Breast epithelium (tissue), 4 donors: ENCODE data around the gene ABCA8. TPM values are rescaled to one million over a fixed set of nuclear protein-coding genes. Genes with fewer than 3 reads are reported as not detected.
"Not testable (repeated sequence)": the region's sequence is repeated elsewhere in the genome, so short reads cannot be mapped to it uniquely, and the experiment has no call there.

ENCODE experiments used
- DNase-seq, 2 donors: peaks; one replicate each; pipeline ENCODE4 v3.0.0-alpha.2; 2019; ENCODE audit warnings: low spot score in 2 of 2
- H3K27ac ChIP-seq, 2 donors: fragments of 200-600 bp; sonication (generic) in 1 of 2; one replicate each; pipeline ENCODE4 v1.5.1; 2016 to 2019; ENCODE audit warnings: mild to moderate bottlenecking in 1 of 2
- H3K27me3 ChIP-seq, 2 donors: fragments of 200-600 bp; sonication (generic) in 1 of 2; one replicate each; pipeline versions ENCODE4 v1.5.1 to v1.6.0; 2017 to 2019; ENCODE audit warnings: control low read depth in 1 of 2, mild to moderate bottlenecking in 1 of 2
- H3K36me3 ChIP-seq: fragments of 200-600 bp; one replicate; pipeline ENCODE4 v1.5.1; 2019
- H3K4me1 ChIP-seq, 2 donors: fragments of 200-600 bp; sonication (generic); one replicate each; pipeline ENCODE4 v1.5.1; 2016 to 2019; ENCODE audit warnings: control low read depth in 1 of 2
- H3K4me3 ChIP-seq, 3 donors: fragments of 200-600 bp; sonication (generic); 1 replicate in 2 of 3; 2 replicates in 1 of 3; pipeline ENCODE4 v1.5.1; 2016 to 2019; ENCODE audit warnings: mild to moderate bottlenecking in 3 of 3, moderate library complexity in 2 of 3
- H3K9me3 ChIP-seq, 2 donors: fragments of 200-600 bp; sonication (generic) in 1 of 2; one replicate each; pipeline ENCODE4 v1.5.1; 2016 to 2019; ENCODE audit warnings: control low read depth in 1 of 2
- CTCF ChIP-seq, 3 donors: fragments of 450-650 bp; IDR thresholded peaks; one replicate each; pipeline ENCODE4 v1.5.1; 2016 to 2017; ENCODE audit warnings: antibody characterized with exemption in 3 of 3, mild to moderate bottlenecking in 3 of 3, moderate library complexity in 3 of 3
- POLR2A ChIP-seq: fragments of 450-650 bp; IDR thresholded peaks from one replicate; pipeline ENCODE4 v1.6.1; 2016; ENCODE audit warnings: antibody characterized with exemption, mild to moderate bottlenecking, moderate library complexity
- POLR2AphosphoS5 ChIP-seq, 3 donors: sonication (generic); formaldehyde crosslinking; IDR thresholded peaks; one replicate each; pipeline ENCODE4 v1.6.1; 2017; ENCODE audit warnings: antibody characterized with exemption in 3 of 3
- intact Hi-C: fragments of 100-400 bp; cut with DNase I; formaldehyde crosslinking; loops from one replicate; pipeline ENCODE4 v1.15.1; 2023; ENCODE audit warnings: low total_unique reads
- total RNA-seq, 3 donors: library from RNA; depleted of rRNA; stranded (reverse); fragments of >200 nt; gene quantifications; one replicate each; pipeline ENCODE4 v1.1.0, GENCODE V29; 2016

The ABCA8 gene
- 10 to 100 TPM; 38.6 to 47.5 (median 46.2) TPM for total RNA-seq

- intact Hi-C loops = no loop called here
- Histone ChIP-seq H3K9me3 (no peaks in the 10 kb centered on the region), H3K27me3 (no peaks in the 10 kb centered on the region), H3K36me3 (no peaks in the 10 kb centered on the region), H3K4me3 (peak within 1 kb of the TSS; percentile 21 to 57 (median 32)), H3K4me1 (no peaks in the 10 kb centered on the region), H3K27ac (peak within 1 kb of the TSS in 1 of 2 donors; percentile 32)
- TF ChIP-seq POLR2AphosphoS5 (IDR thresholded peaks at IDR 0.05) = no peak
- TF ChIP-seq CTCF (IDR thresholded peaks at IDR 0.05) = no peak
- TF ChIP-seq POLR2A = no peak
- DNase-seq = no peak
Measured at GRCh38 chr17:68955181-68955841, at the start of gene ABCA8. TSS of gene ABCA8 (minus strand) at chr17:68955392. CDS start at chr17:68942034, 13,358 bp downstream.

- H3K4me3 ChIP-seq, H3K36me3 ChIP-seq, intact Hi-C loops, H3K9me3 ChIP-seq, H3K27ac ChIP-seq, H3K27me3 ChIP-seq, DNase-seq, H3K4me1 ChIP-seq: not testable (repeated sequence)
Measured at GRCh38 chr17:69004759-69005158, 49.6 kb upstream of the ABCA8 start.

GRCh38 chr17:68999743-69000142, 44.6 kb upstream of the ABCA8 start:
- H3K36me3 ChIP-seq, H3K4me1 ChIP-seq, DNase-seq, H3K9me3 ChIP-seq, H3K27ac ChIP-seq, H3K27me3 ChIP-seq, intact Hi-C loops, H3K4me3 ChIP-seq: not testable (repeated sequence)

GRCh38 chr17:68993112-68993511, 37.9 kb upstream of the ABCA8 start:
- Histone ChIP-seq H3K9me3 (no peaks in the 10 kb centered on the region), H3K27me3 (no peaks in the 10 kb centered on the region), H3K4me3 (no peak overlapping the region), H3K36me3 (no peaks in the 10 kb centered on the region), H3K27ac (no peak overlapping the region), H3K4me1 (no peaks in the 10 kb centered on the region)
- DNase-seq = no peak
- TF ChIP-seq POLR2AphosphoS5 (IDR thresholded peaks at IDR 0.05) (no peak), POLR2A (no peak), CTCF (IDR thresholded peaks at IDR 0.05) (no peak)
- intact Hi-C loops = no loop called here

GRCh38 chr17:68987966-68988365, 32.8 kb upstream of the ABCA8 start:
- H3K4me1 ChIP-seq = no peaks in the 10 kb centered on the region
- no peaks in the 10 kb centered on the region for H3K27me3 ChIP-seq
- no peak overlapping the region for H3K27ac ChIP-seq
- DNase-seq = no peak
- H3K4me3 ChIP-seq = no peak overlapping the region
- no peaks in the 10 kb centered on the region for H3K9me3 ChIP-seq
- intact Hi-C loops = no loop called here
- H3K36me3 ChIP-seq = no peaks in the 10 kb centered on the region
- no peak for TF ChIP-seq CTCF (IDR thresholded peaks at IDR 0.05)
- no peak for TF ChIP-seq POLR2A
- no peak for TF ChIP-seq POLR2AphosphoS5 (IDR thresholded peaks at IDR 0.05)

- no peak overlapping the region for H3K27ac ChIP-seq
- H3K36me3 ChIP-seq = no peaks in the 10 kb centered on the region
- intact Hi-C loops = no loop called here
- no peaks in the 10 kb centered on the region for H3K4me1 ChIP-seq
- no peak for DNase-seq
- peak in 1 of 3 donors; percentile 22 for TF ChIP-seq POLR2AphosphoS5 (IDR thresholded peaks at IDR 0.05)
- TF ChIP-seq POLR2A = no peak
- no peak overlapping the region for H3K4me3 ChIP-seq
- H3K9me3 ChIP-seq = no peaks in the 10 kb centered on the region
- H3K27me3 ChIP-seq = no peaks in the 10 kb centered on the region
Measured at GRCh38 chr17:68981288-68981687, 26.1 kb upstream of the ABCA8 start.
